Endothelial cell (in vitro differentiated cells): ENCODE data around the gene GLYR1. TPM values are rescaled to one million over a fixed set of nuclear protein-coding genes. Genes with fewer than 3 reads are reported as not detected.

Experiments
- DNase-seq: peaks from one replicate; pipeline ENCODE4 v3.0.0; 2021; ENCODE audit warnings: low spot score
- H3K27ac Mint-ChIP-seq: one replicate; pipeline ENCODE4 v1.8.0; 2021; ENCODE audit warnings: mixed read lengths, inconsistent platforms; ENCODE audit not compliant: unreplicated experiment
- H3K27me3 Mint-ChIP-seq: one replicate; pipeline ENCODE4 v1.8.0; 2021; ENCODE audit warnings: mild to moderate bottlenecking, moderate library complexity, mixed read lengths, inconsistent platforms; ENCODE audit not compliant: unreplicated experiment
- H3K36me3 Mint-ChIP-seq: one replicate; pipeline ENCODE4 v1.8.0; 2021; ENCODE audit warnings: mild to moderate bottlenecking, low read depth, mixed read lengths, inconsistent platforms; ENCODE audit not compliant: unreplicated experiment
- H3K4me1 Mint-ChIP-seq: one replicate; pipeline ENCODE4 v1.8.0; 2021; ENCODE audit warnings: mild to moderate bottlenecking, mixed read lengths, inconsistent platforms; ENCODE audit not compliant: unreplicated experiment
- H3K4me3 Mint-ChIP-seq: one replicate; pipeline ENCODE4 v1.8.0; 2021; ENCODE audit warnings: mild to moderate bottlenecking, mixed read lengths, inconsistent platforms; ENCODE audit not compliant: unreplicated experiment
- H3K9me3 Mint-ChIP-seq: one replicate; pipeline ENCODE4 v1.8.0; 2021; ENCODE audit warnings: mixed read lengths, inconsistent platforms; ENCODE audit not compliant: unreplicated experiment
- CTCF ChIP-seq: fragments of 200-600 bp; sonication (generic); IDR thresholded peaks from one replicate; pipeline ENCODE4 v1.5.0; 2021; ENCODE audit warnings: antibody characterized with exemption; ENCODE audit not compliant: unreplicated experiment
- total RNA-seq: library from RNA; stranded (reverse); fragmentation: NEBNext Ultra II Directional; extraction: Animal tissue kit (Norgen Biotek cat#: 25700); gene quantifications from one replicate; pipeline ENCODE4 v1.2.1, GENCODE V29; 2021; ENCODE audit not compliant: unreplicated experiment

The GLYR1 gene
- total RNA-seq, 1 donor from 2014 or later: 111 TPM

- TF ChIP-seq CTCF: no peak
- no peak overlapping the region for H3K27ac Mint-ChIP-seq
- peaks cover 60% of the 10 kb centered on the region for H3K36me3 Mint-ChIP-seq
- peaks cover 11% of the 10 kb centered on the region for H3K27me3 Mint-ChIP-seq
- H3K4me1 Mint-ChIP-seq: no peaks in the 10 kb centered on the region
- peak overlapping the region; percentile 74 for H3K4me3 Mint-ChIP-seq
- no peak for DNase-seq
- H3K9me3 Mint-ChIP-seq: no peaks in the 10 kb centered on the region
Measured at GRCh38 chr16:4882633-4883285, 35.7 kb upstream of the GLYR1 start.

GRCh38 chr16:4882000-4882632 is 35.0 kb upstream of the GLYR1 start:
- peaks cover 11% of the 10 kb centered on the region for H3K27me3 Mint-ChIP-seq
- no peak for TF ChIP-seq CTCF
- peak overlapping the region; percentile 49 for H3K4me3 Mint-ChIP-seq
- H3K4me1 Mint-ChIP-seq: no peaks in the 10 kb centered on the region
- no peaks in the 10 kb centered on the region for H3K9me3 Mint-ChIP-seq
- H3K27ac Mint-ChIP-seq: no peak overlapping the region
- peaks cover 63% of the 10 kb centered on the region for H3K36me3 Mint-ChIP-seq
- no peak for DNase-seq

GRCh38 chr16:4880006-4880580 is 33.0 kb upstream of the GLYR1 start:
- Mint-ChIP-seq H3K27ac (no peak overlapping the region), H3K27me3 (peaks cover 6% of the 10 kb centered on the region), H3K4me1 (no peaks in the 10 kb centered on the region), H3K36me3 (peaks cover 58% of the 10 kb centered on the region), H3K4me3 (no peak overlapping the region), H3K9me3 (no peaks in the 10 kb centered on the region)
- TF ChIP-seq CTCF: no peak
- DNase-seq: no peak

- Mint-ChIP-seq H3K4me3 (no peak overlapping the region), H3K4me1 (no peaks in the 10 kb centered on the region), H3K36me3 (peaks cover 53% of the 10 kb centered on the region), H3K27ac (no peak overlapping the region), H3K27me3 (peaks cover 6% of the 10 kb centered on the region), H3K9me3 (no peaks in the 10 kb centered on the region)
- no peak for DNase-seq
- no peak for TF ChIP-seq CTCF
Measured at GRCh38 chr16:4879049-4879448, 32.0 kb upstream of the GLYR1 start.

GRCh38 chr16:4877380-4877685 is 30.2 kb upstream of the GLYR1 start:
- H3K9me3 Mint-ChIP-seq: no peaks in the 10 kb centered on the region
- peaks cover 2% of the 10 kb centered on the region for H3K27me3 Mint-ChIP-seq
- H3K36me3 Mint-ChIP-seq: peaks cover 47% of the 10 kb centered on the region
- TF ChIP-seq CTCF: no peak
- H3K4me1 Mint-ChIP-seq: no peaks in the 10 kb centered on the region
- no peak overlapping the region for H3K4me3 Mint-ChIP-seq
- no peak for DNase-seq
- H3K27ac Mint-ChIP-seq: no peak overlapping the region
